GM12872 (cell line): ENCODE measurements around the gene ALDH3B2.

Experiments
- CTCF ChIP-seq: IDR thresholded peaks from 3 replicates; pipeline ENCODE4 v1.5.1; 2011; ENCODE audit warnings: low read depth, mild to moderate bottlenecking, low read length, moderate library complexity; ENCODE audit not compliant: insufficient read depth

ALDH3B2 gene

GRCh38 chr11:67664213-67664585 lies 10.2 kb downstream of the ALDH3B2 start:
- no peak for TF ChIP-seq CTCF

GRCh38 chr11:67663532-67664212 lies 10.8 kb downstream of the ALDH3B2 start:
- no peak for TF ChIP-seq CTCF

- no peak for TF ChIP-seq CTCF
Measured at GRCh38 chr11:67662835-67663531, 11.4 kb downstream of the ALDH3B2 start.

- no peak for TF ChIP-seq CTCF
Measured at GRCh38 chr11:67662142-67662834, 12.1 kb downstream of the ALDH3B2 start.

GRCh38 chr11:67657300-67657699 lies 17.1 kb downstream of the ALDH3B2 start:
- TF ChIP-seq CTCF, result no peak

- TF ChIP-seq CTCF, result no peak
Measured at GRCh38 chr11:67656278-67656922, 18.0 kb downstream of the ALDH3B2 start.

GRCh38 chr11:67654225-67654624 lies 20.2 kb downstream of the ALDH3B2 start:
- TF ChIP-seq CTCF, result no peak
